NOMO-1 (cell line): Measurements from ENCODE around the gene RGMA.
A peak's percentile ranks its signal among the peaks of the same experiment; 100 is the strongest.
"Not testable (repeated sequence)": the region's sequence is repeated elsewhere in the genome, so short reads cannot be mapped to it uniquely, and the experiment has no call there.

ENCODE experiments used
- DNase-seq, 2 experiments: peaks; one replicate each; lab custom pipeline; 2025; ENCODE audit not compliant: unreplicated experiment in 2 of 2; lab: John Stamatoyannopoulos, UW

The RGMA gene

DNA sequence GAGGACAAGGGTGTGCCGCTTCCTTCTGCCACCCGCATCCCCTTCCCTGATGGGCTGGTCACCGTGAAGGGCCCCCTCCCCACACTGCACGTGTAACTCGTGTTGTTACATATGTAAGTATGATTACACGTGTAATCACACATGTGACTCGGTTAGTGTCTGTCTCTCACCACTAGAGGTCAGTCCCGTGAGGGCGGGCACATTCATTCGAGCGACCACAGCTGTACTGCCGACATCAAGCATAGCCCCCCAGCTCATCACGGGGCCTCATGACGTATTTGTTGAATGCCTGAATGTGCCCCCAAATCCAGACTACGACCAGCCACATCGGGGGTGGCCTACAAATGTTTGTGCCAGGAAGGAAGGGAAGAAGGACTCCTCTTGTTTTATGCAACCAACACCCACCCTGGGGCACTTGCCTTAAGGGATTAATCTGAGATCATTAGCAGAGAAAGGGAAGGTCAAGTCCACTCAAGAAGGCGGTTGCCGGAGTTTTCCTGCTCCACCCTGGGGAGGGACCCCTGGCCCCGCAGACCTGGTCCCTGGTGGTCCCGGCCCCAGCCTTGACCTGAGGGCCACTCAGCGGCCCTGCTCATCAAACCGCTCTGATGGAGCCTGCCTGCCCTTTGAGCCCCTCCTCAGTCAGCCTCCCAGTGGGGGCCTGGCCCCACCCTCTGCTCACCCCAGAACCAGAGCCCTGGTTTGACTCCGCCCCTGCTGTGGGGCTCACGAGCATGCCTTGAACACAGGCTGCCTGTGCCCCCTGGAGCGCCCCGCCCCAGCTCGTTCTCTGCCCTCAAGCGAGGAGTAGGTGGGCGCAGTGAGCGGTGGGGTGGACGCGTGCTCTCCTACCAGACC is 52.8 kb downstream of the RGMA start:
- peak; percentile 42 to 56 for DNase-seq

DNA sequence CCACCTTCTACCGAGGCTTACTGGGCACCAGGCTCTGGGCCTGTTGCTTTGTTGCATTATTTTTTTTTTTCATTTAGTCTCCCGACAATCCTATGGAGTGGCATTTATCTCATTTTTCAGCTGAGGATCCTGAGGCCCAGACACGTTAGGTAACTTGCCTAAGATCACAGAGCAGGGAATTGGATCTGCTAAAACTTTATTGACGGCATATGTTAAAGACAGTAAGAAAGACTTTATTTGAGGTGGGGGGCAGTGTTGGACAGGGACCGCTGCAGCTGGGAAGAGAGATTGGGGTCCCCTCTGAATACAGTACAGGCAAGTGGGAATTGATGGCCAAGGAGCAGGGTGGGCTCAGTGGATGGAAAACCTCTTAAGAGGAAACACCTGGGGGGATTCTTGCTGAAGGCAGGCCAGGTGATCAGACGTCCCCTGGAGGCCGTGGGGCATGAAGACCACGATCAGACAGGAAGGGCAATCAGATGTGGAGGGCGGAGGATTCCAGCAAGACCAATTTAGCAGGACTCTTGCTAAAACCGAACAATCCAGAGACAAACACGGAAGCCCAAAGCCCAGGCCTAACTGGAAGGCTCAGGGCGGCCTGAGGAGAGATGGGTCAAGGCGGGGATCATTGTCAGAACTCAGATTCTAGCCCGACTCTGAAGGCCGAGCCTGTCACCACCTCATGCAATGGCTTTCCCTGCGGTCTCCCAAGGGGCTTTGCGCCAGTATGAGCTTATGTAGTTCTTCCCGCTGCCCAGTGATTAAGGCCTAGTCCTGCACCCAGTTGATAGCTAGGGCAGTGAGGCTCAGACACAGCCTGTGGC is 53.7 kb downstream of the RGMA start:
- no peak for DNase-seq

DNA sequence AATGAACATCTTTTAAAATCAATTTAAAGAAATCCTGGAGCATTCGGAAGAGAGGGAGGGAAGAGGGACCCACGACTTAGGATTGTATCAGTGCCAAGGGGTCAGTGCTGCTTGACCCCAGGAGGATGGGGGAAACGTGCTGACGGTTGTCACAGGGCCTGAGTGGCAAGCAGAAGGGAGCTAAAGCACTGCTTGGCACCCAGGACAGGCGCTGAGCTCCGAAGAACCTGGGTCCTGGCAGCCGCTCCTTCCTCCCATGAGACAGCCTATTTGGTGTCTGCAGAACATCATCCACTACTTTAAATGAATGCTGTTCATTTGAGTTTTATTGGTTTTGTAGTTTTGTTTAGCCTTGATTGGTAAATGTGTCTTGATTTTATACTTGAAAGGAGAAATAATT is 54.5 kb downstream of the RGMA start:
- DNase-seq: no peak

DNA sequence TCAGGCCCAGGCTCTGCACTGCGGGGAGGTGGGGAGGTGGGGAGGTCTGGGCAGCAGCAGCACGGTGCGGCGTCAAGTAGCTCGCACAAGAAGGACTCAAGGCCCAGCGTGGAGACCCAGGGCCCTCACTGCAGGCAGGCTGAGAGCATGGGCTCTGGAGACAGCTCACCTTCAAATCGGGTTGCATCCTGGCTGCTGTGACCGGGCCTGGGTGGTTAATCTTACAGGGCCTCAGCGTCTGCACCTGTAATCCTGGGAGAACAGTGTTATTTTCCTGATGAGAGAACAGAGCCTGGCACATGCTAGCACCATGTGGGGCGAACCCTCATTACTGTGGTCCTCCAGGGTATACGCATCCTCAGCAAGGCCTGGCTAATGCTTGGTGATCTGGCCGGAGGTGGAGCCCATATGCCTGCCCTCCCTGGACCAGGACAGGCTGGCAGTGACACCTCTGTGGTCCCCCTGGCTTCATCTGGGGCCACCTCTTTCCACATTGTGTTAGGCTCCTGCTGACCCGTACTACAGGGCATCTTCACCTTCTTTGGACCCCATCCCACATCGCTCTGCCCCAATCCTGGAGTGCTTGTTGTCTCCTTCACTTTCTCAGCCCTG is 55.5 kb downstream of the RGMA start:
- no peak for DNase-seq

DNA sequence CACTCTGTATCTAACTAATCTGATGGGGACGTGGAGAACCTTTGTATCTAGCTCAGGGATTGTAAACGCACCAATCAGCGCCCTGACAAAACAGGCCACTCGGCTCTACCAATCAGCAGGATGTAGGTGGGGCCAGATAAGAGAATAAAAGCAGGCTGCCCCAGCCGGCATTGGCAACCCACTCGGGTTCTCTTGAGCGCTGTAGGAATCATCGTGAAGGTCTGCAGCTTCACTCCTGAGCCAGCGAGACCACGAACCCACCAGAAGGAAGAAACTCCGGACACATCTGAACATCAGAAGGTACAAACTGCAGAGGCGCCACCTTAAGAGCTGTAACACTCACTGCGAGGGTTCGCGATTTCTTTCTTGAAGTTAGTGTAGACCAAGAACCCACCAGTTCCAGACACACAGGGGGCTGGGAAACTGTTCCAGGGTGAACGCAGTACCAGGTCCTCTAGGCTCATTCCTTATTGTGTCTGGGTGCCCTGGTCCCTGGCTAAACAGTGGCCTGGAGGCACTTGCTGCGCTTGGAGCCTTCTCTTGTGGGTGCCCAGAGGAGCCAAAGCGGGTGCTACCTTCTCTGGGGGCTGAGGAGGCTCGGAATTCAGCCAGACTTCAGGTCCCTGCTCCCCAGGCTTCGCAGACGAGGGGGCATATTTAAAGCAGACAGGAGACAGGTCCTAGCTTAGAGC is 56.4 kb downstream of the RGMA start:
- DNase-seq: not testable (repeated sequence)

DNA sequence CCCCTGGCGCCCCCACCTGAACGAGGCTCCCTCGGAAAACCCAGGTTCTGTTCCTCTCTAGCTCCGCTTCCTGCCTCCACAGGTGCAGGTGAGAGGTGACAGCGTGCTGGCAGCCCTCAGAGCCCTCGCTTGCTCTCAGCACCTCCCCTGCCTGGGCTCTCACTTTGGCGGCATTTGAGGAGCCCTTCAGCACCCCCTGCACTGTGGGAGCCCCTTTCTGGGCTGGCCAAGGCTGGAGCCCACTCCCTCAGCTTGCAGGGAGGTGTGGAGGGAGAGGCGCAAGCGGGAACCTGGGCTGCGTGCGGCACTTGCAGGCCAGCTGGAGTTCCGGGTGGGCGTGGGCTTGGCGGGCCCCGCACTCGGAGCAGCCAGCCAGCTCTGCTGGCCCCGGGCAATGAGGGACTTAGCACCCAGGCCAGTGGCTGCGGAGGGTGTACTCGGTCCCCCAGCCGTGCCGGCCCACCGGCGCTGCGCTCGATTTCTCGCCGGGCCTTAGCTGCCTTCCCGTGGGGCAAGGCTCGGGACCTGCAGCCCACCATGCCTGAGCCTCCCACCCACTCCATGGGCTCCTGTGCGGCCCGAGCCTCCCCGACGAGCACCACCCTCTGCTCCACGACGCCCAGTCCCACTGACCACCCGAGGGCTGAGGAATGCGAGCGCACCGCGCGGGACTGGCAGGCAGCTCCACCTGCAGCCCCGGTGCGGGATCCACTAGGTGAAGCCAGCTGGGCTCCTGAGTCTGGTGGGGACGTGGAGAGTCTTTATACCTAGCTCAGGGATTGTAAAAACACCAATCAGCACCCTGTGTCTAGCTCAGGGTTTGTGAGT is 57.2 kb downstream of the RGMA start:
- not testable (repeated sequence) for DNase-seq

DNA sequence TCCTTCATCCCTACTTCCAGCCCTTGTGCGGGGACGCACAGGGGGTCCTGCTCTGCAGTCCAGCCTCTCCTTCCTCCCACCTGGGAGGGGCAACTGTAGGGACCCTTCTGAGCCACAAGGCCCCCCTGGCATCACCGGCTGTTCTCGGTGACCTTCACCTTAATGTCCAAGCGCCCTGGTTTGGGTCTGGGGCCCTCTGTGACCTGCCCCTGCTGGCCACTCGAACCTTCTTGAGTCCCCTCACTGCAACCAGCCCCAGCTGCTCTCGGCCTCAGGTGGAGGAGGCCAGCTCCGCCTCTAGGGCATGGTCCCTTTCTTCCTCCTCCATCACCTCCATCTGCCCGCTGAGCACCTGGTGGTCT is 57.9 kb downstream of the RGMA start:
- no peak for DNase-seq

DNA sequence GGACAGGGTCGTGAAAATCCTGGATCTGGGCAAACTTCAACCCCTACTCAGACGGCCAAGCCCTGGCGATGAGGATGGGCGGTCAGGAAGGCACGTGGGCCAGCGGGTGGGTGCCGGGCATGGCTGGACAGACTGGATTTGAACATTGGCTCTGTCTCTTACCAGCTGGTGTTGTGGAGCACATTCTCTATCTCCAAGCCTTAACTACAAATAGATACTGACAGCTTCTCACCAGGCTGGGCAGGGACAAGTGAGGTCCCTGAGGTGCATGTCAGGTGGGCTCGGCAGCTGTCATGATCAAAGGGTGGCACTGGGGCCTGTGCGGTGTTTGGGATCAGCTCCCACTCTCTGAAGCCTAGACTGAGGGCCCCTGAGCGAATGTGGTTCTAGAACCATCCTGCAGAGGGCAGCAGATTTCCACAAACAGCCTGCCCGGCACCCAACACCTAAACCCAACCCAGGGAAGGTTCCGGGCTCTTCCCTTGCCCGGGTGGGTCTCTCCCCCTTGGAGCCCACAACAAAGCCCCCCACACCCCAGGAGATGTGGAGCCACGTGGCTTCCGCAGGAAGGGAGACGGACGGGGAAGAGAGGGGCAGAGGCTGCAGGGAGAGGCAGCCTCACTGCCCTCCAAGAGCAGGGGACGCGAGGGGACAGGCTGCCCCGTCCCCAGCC is 58.4 kb downstream of the RGMA start:
- DNase-seq: peak; percentile 39 to 53

DNA sequence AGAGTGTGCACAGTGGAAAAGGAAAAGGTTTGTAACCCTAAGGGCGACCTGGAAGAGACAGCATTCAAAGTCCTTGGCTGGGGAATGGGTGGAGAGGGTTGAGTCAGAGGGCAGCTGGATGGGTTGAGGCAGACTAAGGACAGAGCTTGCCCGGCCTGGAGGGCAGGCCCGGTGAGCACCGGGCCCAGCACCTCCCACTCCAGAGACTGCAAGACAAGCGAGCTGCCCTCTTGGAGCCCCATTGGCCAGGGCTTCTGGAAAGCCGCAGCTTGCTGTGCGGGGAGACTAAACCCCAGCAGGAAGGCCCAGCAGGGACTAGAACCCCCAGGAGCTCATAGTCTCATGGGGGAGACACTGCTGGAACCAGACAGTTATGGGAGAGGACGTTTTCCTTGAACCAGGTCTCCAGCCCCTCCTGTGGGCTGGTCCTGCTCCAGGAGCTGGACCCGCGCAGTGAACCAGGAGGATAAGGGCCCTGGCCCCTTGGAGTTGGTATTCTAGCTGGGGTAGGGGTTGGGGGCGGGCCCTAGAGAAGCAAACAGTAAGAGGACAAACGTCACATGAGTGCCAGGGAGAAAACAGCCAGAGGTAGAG is 59.1 kb downstream of the RGMA start:
- no peak for DNase-seq

DNA sequence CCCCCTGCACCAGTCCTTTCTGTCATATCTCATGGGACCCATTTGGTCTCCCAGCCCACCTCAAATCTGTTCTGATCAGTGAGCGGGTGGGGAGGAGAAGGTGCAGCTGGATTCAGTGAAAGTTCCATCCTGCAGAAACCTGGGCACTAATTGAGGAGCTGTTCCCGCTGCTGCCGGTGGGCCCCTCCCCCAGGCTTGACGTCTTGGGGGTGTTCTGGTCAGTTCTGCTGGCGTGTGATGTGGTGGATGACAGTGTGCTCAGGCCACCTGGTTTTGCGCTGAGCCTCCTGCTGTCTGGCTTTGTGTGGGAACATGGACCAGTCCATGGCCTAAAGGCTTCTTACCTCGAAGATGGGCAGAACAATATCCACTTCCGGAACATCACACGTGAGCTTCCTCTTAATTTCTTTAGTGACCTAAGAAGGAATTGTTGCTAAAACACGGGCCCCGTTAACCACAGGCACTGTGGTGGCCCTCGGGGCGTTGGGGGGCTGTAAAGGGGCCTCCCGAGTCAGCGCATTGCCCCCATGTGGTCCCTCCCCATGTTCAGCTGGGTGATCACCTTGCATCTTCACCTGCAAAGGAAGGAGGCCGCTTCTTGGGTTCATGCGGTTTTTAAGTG is 59.7 kb downstream of the RGMA start:
- DNase-seq: peak in 1 of 2 experiments; percentile 27

DNA sequence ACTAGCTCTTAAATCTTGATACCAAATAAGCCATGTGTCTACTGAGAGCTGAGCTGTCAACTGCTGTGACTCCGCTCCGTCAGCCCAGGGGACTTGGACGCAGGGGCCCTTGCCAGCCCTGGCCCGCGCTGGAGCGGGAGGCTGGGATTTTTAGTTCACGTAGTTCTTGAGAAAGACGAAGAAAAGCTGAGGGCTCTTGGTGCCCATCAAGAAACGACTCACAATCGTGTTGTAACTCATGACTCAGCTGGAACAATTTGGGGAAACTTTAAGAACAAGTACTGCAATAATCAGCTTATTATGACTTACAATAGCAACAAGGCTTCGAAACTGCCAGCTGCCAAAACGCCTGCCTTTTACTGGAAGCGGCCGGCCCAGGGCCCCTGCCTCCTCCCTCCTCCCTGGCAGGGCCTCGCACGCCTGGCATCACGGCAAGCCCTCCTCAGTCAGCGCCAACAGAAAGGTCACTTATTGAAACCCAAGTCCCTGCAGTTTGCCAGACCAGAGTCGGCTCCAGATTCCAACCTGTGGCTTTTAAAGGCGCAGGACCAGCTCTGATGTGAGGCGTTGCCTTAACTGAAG is 60.3 kb downstream of the RGMA start:
- DNase-seq: peak; percentile 84 to 96

DNA sequence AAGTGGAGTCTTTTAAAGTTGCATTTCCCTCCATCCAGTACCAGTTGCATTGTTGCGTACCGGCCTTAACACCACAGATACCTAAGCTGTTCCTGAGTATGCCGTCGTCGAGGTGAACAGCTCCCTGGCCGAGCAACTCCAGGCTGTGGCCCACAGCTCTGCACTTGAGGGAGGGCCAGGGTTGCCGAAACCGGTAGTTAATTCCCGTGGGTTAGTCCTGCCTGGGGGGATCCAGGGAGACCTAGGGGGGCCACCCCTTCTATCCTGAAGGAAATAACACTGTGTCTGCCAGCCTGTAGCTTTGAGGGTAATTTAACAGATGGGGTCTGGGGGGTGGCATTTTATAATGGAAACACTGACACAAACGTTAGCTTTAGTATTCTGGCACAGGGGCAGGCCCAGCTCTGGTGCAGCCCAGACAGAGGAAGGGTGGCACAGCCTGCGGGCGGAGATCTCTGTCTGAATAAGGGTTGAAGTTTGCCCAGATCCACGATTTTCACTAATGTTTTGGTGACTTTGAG is 60.8 kb downstream of the RGMA start:
- DNase-seq: no peak

DNA sequence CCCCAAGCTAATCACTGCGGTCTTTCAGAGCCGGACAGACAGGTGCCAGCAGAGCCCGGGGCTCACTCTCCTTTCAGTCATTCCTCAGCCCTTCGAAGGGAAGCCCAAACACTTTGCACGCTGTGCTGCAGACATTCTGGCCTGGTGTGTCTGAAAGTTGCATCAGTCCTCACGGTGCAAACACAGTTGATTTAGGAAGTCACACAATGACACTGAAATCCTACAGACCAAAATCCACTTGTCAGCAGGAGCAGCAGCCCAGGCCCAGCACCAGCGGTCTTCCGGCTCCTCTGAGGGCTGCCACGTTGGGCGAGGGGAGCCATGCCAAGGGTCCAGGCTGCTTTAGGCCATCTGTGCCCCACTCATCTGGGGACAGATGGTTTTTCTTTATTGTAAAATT is 61.6 kb downstream of the RGMA start:
- peak in 1 of 2 experiments; percentile 10 for DNase-seq

DNA sequence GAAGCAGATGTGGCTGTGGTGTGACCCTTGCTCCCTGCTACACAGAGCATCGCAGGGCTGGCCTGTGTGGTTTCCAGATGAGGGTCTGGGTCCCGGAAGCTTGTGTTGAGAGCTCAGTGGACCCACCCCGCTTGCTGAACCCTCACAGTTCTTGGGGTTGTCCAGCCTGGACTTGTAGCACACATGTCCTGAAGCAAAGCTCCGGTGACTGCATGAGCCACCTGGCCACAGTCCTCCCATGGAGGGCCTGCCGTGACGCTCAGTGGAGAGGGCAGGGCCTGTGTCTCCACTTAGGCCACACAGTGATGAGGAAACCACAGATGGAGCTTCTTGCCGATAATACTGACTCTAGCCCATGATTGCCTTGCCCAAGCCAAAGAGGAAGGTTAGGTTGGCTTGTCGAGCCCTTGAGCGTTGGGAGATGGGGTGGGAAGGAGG is 62.6 kb downstream of the RGMA start:
- no peak for DNase-seq

DNA sequence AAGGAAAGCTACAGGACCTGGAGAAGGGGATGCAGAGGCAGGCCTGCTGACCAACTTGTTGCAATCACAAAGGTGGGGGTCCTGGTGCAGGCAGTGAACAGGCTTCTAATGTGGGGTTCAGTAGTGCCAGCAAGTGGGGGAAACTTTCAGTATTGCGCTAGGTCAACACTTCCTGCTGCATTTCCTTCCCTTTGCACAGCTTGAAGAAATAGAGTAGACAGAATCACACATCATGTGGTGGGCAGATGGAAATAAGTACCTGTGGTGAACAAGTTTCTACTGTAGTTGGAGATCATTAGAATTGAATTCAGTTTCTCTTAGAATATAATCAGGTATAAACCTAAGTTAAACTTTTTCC is 63.4 kb downstream of the RGMA start:
- peak in 1 of 2 experiments; percentile 12 for DNase-seq

DNA sequence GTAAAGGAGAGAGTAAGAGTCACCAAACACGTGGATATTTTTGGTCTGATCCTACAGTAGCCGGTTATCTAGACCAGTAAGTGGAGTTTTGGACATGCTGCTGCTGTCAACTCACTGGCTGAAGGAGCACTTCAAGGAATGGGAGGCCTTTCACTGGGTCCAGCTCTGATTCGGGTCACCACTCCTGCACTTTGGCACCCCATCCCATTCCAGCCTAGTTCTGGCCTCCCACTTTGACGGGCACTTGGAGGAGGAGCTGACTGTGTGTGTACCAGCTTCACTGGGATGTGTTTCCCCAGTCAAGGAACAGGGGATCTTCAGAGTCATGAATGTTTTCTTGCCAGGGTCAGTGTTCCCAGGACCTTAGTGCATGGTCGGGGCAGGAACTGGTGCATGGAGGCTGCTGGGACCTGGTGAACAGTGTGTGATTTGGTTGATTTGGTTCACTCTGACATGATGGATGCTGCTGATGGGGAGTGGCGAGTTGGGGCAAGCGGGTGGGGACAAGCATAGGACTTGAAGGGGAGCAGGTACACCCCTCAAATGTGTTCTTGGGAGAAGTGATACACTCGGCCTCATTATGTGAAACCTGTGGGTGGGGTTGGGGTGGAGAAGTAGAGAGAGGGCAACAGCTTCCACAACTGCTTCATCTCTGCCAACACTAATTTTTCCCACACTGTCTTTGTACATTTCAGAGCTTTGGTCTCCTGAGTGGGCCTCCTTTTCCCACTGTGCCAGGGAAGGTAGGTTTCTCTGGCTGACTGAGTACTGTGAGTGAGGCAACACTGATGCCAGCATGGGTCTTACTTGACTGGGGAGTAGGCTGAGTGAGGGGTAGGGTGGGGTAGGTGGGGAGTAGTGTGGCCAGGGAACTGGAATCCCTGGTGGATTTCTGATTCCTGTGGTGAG is 64.0 kb downstream of the RGMA start:
- DNase-seq: no peak

DNA sequence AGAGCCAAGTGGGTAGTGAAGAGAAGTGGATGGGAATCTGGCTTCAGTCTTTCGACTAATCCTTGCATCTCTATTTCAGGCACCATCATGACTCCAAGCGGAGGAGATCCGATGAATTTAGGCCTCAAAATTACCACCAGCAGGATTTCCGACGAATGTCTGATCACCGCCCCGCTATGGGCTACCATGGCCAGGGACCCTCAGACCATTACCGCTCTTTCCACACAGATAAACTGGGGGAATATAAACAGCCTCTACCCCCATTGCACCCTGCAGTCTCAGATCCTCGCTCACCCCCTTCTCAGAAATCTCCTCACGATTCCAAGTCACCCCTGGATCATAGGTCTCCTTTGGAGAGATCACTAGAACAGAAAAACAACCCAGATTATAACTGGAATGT is 64.7 kb downstream of the RGMA start:
- DNase-seq: no peak
